Measurements from ENCODE around the gene IDE. TPM values are rescaled to one million over a fixed set of nuclear protein-coding genes. Genes with fewer than 3 reads are reported as not detected.
A peak's percentile ranks its signal among the peaks of the same experiment; 100 is the strongest.

Gene IDE
- total RNA-seq, 1 donor from 2014 or later, result 15.3 TPM

- no peak for FAIRE-seq
- no peak for DNase-seq (ENCODE audit: low read depth)
- no peak overlapping the region for H3K4me3 ChIP-seq (ENCODE audit: low read depth, low read length)
- H3K36me3 ChIP-seq (ENCODE audit: control insufficient read depth, insufficient read depth, low read length), result no peaks in the 10 kb centered on the region
- TF ChIP-seq CTCF (IDR thresholded peaks at IDR 0.05; ENCODE audit: insufficient read depth, low read length, severe bottlenecking), result no peak
- no peaks in the 10 kb centered on the region for H3K27me3 ChIP-seq (ENCODE audit: control insufficient read depth, insufficient read depth, low read length)
Observed at GRCh38 chr10:92569071-92569470, 4.8 kb downstream of the IDE start.

GRCh38 chr10:92567952-92568600 is 5.8 kb downstream of the IDE start:
- DNase-seq (ENCODE audit: low read depth) (peak; percentile 82), FAIRE-seq (no peak)
- no peak for TF ChIP-seq CTCF (IDR thresholded peaks at IDR 0.05; ENCODE audit: insufficient read depth, low read length, severe bottlenecking)
- Histone ChIP-seq H3K27me3 (ENCODE audit: control insufficient read depth, insufficient read depth, low read length) (no peaks in the 10 kb centered on the region), H3K4me3 (ENCODE audit: low read depth, low read length) (no peak overlapping the region), H3K36me3 (ENCODE audit: control insufficient read depth, insufficient read depth, low read length) (no peaks in the 10 kb centered on the region)

GRCh38 chr10:92562424-92562823 is 11.5 kb downstream of the IDE start:
- FAIRE-seq, result no peak
- TF ChIP-seq CTCF (IDR thresholded peaks at IDR 0.05; ENCODE audit: insufficient read depth, low read length, severe bottlenecking), result no peak
- no peaks in the 10 kb centered on the region for H3K36me3 ChIP-seq (ENCODE audit: control insufficient read depth, insufficient read depth, low read length)

GRCh38 chr10:92559046-92559445 is 14.8 kb downstream of the IDE start:
- DNase-seq (ENCODE audit: low read depth) (no peak), FAIRE-seq (no peak)
- no peaks in the 10 kb centered on the region for H3K27me3 ChIP-seq (ENCODE audit: control insufficient read depth, insufficient read depth, low read length)
- H3K4me3 ChIP-seq (ENCODE audit: low read depth, low read length), result no peak overlapping the region
- no peak for TF ChIP-seq CTCF (IDR thresholded peaks at IDR 0.05; ENCODE audit: insufficient read depth, low read length, severe bottlenecking)
- peaks cover 1% of the 10 kb centered on the region for H3K36me3 ChIP-seq (ENCODE audit: control insufficient read depth, insufficient read depth, low read length)

More at GRCh38 chr10:92562424-92562823, 11.5 kb downstream of the IDE start:
- Histone ChIP-seq H3K4me3 (ENCODE audit: low read depth, low read length) (no peak overlapping the region), H3K27me3 (ENCODE audit: control insufficient read depth, insufficient read depth, low read length) (no peaks in the 10 kb centered on the region)
- DNase-seq (ENCODE audit: low read depth), result no peak

GRCh38 chr10:92553959-92554358 is 19.9 kb downstream of the IDE start:
- FAIRE-seq (no peak), DNase-seq (ENCODE audit: low read depth) (no peak)
- H3K4me3 ChIP-seq (ENCODE audit: low read depth, low read length), result no peak overlapping the region
- H3K36me3 ChIP-seq (ENCODE audit: control insufficient read depth, insufficient read depth, low read length), result peaks cover 3% of the 10 kb centered on the region
- H3K27me3 ChIP-seq (ENCODE audit: control insufficient read depth, insufficient read depth, low read length), result no peaks in the 10 kb centered on the region
- no peak for TF ChIP-seq CTCF (IDR thresholded peaks at IDR 0.05; ENCODE audit: insufficient read depth, low read length, severe bottlenecking)

GRCh38 chr10:92552310-92552709 is 21.6 kb downstream of the IDE start:
- H3K4me3 ChIP-seq (ENCODE audit: low read depth, low read length), result no peak overlapping the region
- peaks cover 3% of the 10 kb centered on the region for H3K36me3 ChIP-seq (ENCODE audit: control insufficient read depth, insufficient read depth, low read length)

More at GRCh38 chr10:92552310-92552709, 21.6 kb downstream of the IDE start:
- peak; percentile 9 for TF ChIP-seq CTCF (IDR thresholded peaks at IDR 0.05; ENCODE audit: insufficient read depth, low read length, severe bottlenecking)
- FAIRE-seq, result no peak
- no peaks in the 10 kb centered on the region for H3K27me3 ChIP-seq (ENCODE audit: control insufficient read depth, insufficient read depth, low read length)
- no peak for DNase-seq (ENCODE audit: low read depth)

All from bronchial epithelial cell (primary cell).